ENCODE results near the gene NELL1. TPM values are rescaled to one million over a fixed set of nuclear protein-coding genes. Genes with fewer than 3 reads are reported as not detected.
"Not testable (repeated sequence)": the region's sequence is repeated elsewhere in the genome, so short reads cannot be mapped to it uniquely, and the experiment has no call there.

Gene NELL1
- total RNA-seq, 4 donors from 2014 or later: 0.27 TPM; not detected in 3

DNA sequence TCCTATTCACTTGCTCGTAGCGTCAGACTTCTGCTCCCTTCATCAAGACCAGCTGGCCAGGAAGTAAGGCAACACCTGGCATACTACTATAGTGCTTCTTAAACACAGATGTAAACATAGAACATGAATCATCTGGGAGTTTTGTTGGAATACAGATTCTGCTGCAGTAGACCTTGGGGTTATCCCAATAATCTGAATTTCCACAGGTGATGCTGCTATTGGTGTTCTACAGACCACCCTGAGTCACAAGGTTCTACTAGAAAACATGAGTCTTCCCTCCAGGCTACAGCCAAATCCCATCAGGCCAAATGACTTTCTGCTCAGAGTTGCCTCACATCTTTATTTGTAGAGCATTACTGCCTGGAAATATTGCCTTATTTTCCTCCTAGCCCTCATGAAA, 175.2 kb downstream of the NELL1 start:
- WGBS, 2 donors (ENCODE audit: low coverage in 1 of 2): 11 to 86% methylated on average over 1 to 2 of the region's 2 CpGs
- DNase-seq: no peak
- Histone ChIP-seq H3K27me3 (no peaks in the 10 kb centered on the region), H3K4me3 (no peak overlapping the region), H3K4me1 (no peaks in the 10 kb centered on the region), H3K27ac (no peak overlapping the region), H3K9me3 (no peaks in the 10 kb centered on the region), H3K36me3 (no peaks in the 10 kb centered on the region)
- in situ Hi-C loops (cut with MboI; ENCODE audit: low pct_ligation_motif_present in 1 of 4, low pct_unique_long_range_greater_than_20kb in 1 of 4, low sequenced_read_pairs in 3 of 4): no loop called here
- no peak for TF ChIP-seq EP300 (IDR thresholded peaks at IDR 0.05; ENCODE audit: low read depth)
- TF ChIP-seq, protein P1, sequence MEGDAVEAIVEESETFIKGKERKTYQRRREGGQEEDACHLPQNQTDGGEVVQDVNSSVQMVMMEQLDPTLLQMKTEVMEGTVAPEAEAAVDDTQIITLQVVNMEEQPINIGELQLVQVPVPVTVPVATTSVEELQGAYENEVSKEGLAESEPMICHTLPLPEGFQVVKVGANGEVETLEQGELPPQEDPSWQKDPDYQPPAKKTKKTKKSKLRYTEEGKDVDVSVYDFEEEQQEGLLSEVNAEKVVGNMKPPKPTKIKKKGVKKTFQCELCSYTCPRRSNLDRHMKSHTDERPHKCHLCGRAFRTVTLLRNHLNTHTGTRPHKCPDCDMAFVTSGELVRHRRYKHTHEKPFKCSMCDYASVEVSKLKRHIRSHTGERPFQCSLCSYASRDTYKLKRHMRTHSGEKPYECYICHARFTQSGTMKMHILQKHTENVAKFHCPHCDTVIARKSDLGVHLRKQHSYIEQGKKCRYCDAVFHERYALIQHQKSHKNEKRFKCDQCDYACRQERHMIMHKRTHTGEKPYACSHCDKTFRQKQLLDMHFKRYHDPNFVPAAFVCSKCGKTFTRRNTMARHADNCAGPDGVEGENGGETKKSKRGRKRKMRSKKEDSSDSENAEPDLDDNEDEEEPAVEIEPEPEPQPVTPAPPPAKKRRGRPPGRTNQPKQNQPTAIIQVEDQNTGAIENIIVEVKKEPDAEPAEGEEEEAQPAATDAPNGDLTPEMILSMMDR (IDR thresholded peaks at IDR 0.05): no peak
- TF ChIP-seq POLR2AphosphoS5 (IDR thresholded peaks at IDR 0.05): no peak
- no peak for TF ChIP-seq POLR2A (IDR thresholded peaks at IDR 0.05)
- intact Hi-C loops (cut with DNase I; ENCODE audit: low total_unique reads): no loop called here

DNA sequence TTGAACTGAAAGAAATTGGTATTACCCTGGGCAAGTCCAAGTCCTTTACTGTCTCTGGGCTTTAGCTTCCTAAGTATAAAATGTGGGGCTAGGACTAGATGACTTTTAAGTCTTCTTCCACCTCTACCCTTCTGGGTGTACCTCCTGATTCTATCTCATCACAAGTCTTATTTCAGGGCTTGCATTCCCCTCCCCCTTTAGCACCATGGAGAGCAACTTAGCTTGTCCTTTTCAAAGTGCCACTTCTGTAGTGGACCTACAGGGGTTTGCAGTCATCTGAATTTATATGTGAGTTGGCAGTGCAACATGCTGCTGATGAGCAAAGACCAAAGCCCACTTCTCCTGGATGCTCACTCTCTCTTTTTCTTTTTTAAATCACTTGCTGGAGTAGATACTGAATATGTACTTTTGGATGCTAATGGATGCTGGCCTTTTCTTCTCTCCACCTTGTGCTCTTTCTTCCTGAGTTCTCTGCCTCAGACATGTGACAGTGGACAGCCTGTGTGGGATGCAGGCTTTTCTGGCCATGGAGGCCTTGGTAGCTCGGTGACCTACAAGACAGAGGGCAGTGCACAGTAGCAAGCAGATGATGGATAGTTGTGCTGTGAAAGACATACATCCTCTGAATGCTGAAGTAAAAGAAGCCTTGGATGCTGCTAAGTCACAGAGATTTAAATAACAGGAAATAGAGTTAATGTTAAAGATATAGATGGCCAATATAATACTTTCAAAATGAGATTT, 185.0 kb downstream of the NELL1 start:
- no peaks in the 10 kb centered on the region for H3K36me3 ChIP-seq
- H3K27me3 ChIP-seq: no peaks in the 10 kb centered on the region
- TF ChIP-seq POLR2A (IDR thresholded peaks at IDR 0.05): no peak
- TF ChIP-seq EP300 (IDR thresholded peaks at IDR 0.05; ENCODE audit: low read depth): no peak
- TF ChIP-seq POLR2AphosphoS5 (IDR thresholded peaks at IDR 0.05): no peak
- TF ChIP-seq, protein P1 (IDR thresholded peaks at IDR 0.05): no peak
- H3K27ac ChIP-seq: no peak overlapping the region
- no peak overlapping the region for H3K4me3 ChIP-seq
- intact Hi-C loops (cut with DNase I; ENCODE audit: low total_unique reads) (no loop called here), in situ Hi-C loops (cut with MboI; ENCODE audit: low pct_ligation_motif_present in 1 of 4, low pct_unique_long_range_greater_than_20kb in 1 of 4, low sequenced_read_pairs in 3 of 4) (no loop called here)
- no peak for DNase-seq
- H3K4me1 ChIP-seq: no peaks in the 10 kb centered on the region
- H3K9me3 ChIP-seq: no peaks in the 10 kb centered on the region
- 82% methylated on average over 1 of the region's 1 CpG; no CpG with 5 or more reads in 1 of the 2 donors for WGBS, 2 donors (ENCODE audit: low coverage in 1 of 2)

DNA sequence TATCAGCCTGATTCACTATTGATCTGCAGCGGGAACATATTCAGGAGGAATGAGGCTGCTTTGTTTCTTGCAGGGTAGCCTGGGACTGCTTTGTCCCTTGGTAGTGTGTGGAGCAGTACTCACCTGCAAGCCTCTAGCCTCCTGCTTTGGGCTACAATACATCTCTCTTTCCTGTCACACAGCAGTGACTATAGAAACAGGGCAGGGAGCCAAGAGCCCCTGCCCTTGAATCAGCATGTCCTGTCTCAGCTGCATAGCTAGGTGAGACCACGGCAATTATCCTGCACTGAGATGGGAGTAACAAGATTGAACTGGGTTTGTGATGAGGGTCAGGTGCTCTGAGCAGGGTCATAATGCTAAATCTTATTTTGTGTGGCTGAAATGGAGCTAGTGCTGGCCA, 191.9 kb downstream of the NELL1 start:
- H3K27me3 ChIP-seq: no peaks in the 10 kb centered on the region
- H3K36me3 ChIP-seq: no peaks in the 10 kb centered on the region
- intact Hi-C loops (cut with DNase I; ENCODE audit: low total_unique reads): no loop called here
- no peak for DNase-seq
- H3K4me3 ChIP-seq: no peak overlapping the region
- H3K9me3 ChIP-seq: no peaks in the 10 kb centered on the region
- H3K27ac ChIP-seq: no peak overlapping the region
- no peaks in the 10 kb centered on the region for H3K4me1 ChIP-seq
- WGBS, 2 donors (ENCODE audit: low coverage in 1 of 2): 72 to 76% methylated on average over 2 of the region's 2 CpGs
- in situ Hi-C loops (cut with MboI; ENCODE audit: low pct_ligation_motif_present in 1 of 4, low pct_unique_long_range_greater_than_20kb in 1 of 4, low sequenced_read_pairs in 3 of 4): no loop called here
- TF ChIP-seq, protein P1 (IDR thresholded peaks at IDR 0.05): no peak
- TF ChIP-seq POLR2AphosphoS5 (IDR thresholded peaks at IDR 0.05): no peak
- TF ChIP-seq POLR2A (IDR thresholded peaks at IDR 0.05): no peak
- TF ChIP-seq EP300 (IDR thresholded peaks at IDR 0.05; ENCODE audit: low read depth): no peak

DNA sequence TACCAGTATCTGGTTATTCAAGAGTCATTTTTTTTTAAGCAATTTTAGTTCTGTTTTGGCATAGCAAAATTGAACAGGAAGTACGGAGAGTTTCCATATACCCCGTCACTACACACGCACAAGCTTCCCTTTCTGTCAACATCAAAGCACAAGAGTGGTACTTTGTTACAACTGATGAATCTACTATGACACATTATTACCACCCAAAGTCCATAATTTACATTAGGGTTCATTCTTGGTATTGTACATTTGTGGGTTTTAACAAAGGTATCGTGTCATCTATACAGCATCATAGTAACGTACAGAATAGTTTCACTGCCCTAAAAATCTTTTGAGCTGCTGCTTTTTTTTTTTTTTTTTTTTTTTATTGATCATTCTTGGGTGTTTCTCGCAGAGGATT, 192.9 kb downstream of the NELL1 start:
- H3K27me3 ChIP-seq; intact Hi-C loops (cut with DNase I; ENCODE audit: low total_unique reads); H3K4me3 ChIP-seq; H3K4me1 ChIP-seq; in situ Hi-C loops (cut with MboI; ENCODE audit: low pct_ligation_motif_present in 1 of 4, low pct_unique_long_range_greater_than_20kb in 1 of 4, low sequenced_read_pairs in 3 of 4); DNase-seq; H3K36me3 ChIP-seq; H3K9me3 ChIP-seq; H3K27ac ChIP-seq: not testable (repeated sequence)
- 52 to 59% methylated on average over 5 to 6 of the region's 6 CpGs for WGBS, 2 donors (ENCODE audit: low coverage in 1 of 2)

DNA sequence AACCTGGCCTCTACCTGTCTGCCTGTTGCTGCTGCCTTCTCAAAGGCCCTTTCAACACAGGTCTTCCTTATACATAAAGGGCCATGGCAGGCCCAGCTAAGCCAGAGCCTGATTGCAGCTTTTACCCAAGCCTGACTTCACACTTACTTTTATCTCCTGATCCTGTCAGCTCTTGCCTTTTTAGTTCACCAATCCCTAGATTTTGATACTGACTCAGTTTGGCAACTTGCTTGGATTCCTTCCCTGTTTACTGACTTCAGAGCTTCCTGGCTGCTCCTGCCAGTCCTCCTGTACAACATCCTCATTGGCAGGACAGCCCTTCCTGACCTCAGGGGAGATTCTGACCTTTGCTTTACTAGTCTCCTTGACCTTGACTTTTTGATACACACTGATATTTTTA, 195.2 kb downstream of the NELL1 start:
- intact Hi-C loops (cut with DNase I; ENCODE audit: low total_unique reads): no loop called here
- in situ Hi-C loops (cut with MboI; ENCODE audit: low pct_ligation_motif_present in 1 of 4, low pct_unique_long_range_greater_than_20kb in 1 of 4, low sequenced_read_pairs in 3 of 4): no loop called here
- no peaks in the 10 kb centered on the region for H3K4me1 ChIP-seq
- H3K9me3 ChIP-seq: no peaks in the 10 kb centered on the region
- H3K4me3 ChIP-seq: no peak overlapping the region
- no peak for DNase-seq
- no peak overlapping the region for H3K27ac ChIP-seq
- TF ChIP-seq POLR2A (IDR thresholded peaks at IDR 0.05) (no peak), POLR2AphosphoS5 (IDR thresholded peaks at IDR 0.05) (no peak), EP300 (IDR thresholded peaks at IDR 0.05; ENCODE audit: low read depth) (no peak)
- TF ChIP-seq, protein P1 (IDR thresholded peaks at IDR 0.05): no peak
- H3K27me3 ChIP-seq: no peaks in the 10 kb centered on the region
- H3K36me3 ChIP-seq: no peaks in the 10 kb centered on the region

Data from transverse colon (tissue), 4 donors.